Suppressor macrophage treated with lipopolysaccharide for 1 hour (primary cell): ENCODE measurements around the gene COL6A1.

Source experiments
- DNase-seq, 3 donors: peaks; one replicate each; pipeline ENCODE4 v3.0.0-alpha.2; 2020 to 2022

Gene COL6A1

DNA sequence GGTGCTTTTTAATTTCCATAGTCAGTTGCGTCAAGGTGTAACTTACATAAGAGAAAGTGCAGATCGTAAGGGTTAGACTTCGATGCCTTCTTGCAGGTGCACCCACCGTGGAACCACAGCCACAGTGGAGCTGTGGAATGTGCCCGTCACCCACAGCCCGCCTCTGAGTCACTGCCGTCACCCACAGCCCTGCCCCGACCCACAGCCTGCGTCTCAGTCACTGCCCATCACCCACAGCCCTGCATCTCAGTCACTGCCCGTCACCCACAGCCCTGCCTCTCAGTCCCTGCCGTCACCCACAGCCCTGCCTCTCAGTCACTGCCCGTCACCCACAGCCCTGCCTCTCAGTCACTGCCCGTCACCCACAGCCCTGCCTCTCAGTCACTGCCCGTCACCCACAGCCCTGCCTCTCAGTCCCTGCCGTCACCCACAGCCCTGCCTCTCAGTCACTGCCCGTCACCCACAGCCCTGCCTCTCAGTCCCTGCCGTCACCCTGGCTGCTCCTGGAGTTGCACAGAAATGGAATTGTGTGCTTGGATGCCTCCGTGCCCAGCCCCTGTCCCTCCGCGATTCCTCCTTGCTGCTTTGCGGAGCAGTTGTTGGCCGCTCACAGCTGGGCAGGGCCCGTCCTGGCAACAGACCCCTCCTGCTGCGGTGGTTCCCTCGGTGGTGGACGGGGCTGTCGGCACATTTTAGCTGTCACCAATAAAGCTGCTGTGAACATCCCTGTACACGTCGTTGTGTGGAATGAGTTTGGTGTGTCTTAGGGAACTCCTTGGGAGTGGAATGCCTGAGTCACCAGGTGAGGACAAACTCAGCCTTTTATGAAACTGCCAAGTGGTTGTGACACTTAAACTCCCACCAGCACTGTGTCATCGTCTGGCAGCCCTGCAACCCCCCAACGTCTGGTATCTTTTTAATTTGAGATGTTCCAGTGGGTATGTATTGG is 71.4 kb downstream of the COL6A1 start:
- DNase-seq: no peak

DNA sequence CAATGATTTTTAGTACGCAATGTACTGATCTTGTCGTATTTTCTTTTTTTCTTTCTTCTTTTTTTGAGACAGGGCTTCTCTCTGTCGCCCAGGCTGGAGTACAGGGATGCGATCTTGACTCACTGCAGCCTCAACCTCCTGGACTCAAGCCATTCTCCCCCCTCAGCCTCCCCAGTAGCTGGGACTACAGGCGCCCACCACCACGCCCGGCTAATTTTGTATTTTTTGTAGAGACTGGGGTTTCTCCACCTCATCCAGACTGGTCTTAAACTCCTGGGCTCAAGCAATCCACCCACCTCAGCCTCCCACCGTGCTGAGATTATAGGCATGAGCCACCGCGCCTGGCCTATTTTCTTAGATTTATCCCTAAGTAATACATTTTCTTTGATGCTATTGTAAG is 72.5 kb downstream of the COL6A1 start:
- DNase-seq: no peak

- DNase-seq: no peak
Observed at GRCh38 chr21:46054451-46054881, 72.9 kb downstream of the COL6A1 start.
